ENCODE results near the gene ANKMY1.

DNA sequence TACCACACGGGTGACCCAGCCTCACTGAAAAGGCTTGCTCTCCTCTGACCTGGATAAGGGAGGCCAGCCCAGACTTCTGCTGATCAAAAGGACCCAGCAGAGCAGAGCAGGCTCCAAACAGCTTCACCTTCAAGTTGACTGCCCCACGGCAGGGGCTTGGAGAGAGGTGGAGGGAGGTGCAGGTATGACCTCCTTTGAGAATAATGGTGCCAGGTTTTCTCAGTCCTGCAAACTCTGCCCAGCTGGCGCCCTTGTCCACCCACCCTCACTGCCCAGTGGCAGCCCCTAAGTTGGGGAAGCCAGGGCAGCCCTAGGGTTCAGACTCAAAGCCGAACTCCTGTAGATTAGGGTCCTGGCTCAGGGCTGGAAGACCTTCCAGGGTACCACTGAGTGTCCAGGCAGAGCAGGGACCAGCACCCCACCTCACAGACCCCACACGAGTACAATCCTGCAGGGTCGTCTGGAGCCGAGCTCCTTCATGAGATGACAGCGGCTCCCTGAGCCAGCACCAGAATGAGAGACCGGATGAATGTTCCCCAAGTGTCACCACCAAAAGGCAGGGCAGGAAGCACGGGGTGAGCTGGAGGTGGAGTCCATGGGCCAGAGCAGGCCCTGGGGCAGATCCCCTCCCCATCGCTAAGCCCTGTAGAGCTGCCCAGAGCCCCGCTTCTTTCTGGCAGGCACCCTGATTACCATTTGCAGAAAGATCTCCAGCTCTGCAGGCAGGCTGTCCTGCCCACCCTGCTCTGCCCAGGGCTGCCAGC, 125.9 kb downstream of the ANKMY1 start:
- TF ChIP-seq, protein P1, sequence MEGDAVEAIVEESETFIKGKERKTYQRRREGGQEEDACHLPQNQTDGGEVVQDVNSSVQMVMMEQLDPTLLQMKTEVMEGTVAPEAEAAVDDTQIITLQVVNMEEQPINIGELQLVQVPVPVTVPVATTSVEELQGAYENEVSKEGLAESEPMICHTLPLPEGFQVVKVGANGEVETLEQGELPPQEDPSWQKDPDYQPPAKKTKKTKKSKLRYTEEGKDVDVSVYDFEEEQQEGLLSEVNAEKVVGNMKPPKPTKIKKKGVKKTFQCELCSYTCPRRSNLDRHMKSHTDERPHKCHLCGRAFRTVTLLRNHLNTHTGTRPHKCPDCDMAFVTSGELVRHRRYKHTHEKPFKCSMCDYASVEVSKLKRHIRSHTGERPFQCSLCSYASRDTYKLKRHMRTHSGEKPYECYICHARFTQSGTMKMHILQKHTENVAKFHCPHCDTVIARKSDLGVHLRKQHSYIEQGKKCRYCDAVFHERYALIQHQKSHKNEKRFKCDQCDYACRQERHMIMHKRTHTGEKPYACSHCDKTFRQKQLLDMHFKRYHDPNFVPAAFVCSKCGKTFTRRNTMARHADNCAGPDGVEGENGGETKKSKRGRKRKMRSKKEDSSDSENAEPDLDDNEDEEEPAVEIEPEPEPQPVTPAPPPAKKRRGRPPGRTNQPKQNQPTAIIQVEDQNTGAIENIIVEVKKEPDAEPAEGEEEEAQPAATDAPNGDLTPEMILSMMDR (conservative IDR thresholded peaks at IDR 0.05 in 1 of 2, IDR thresholded peaks at IDR 0.05 in 1 of 2; ENCODE audit: extremely low read depth in 1 of 2, insufficient read depth in 1 of 2, low read depth in 1 of 2, low read length in 2 of 2), result no peak
- no peak for TF ChIP-seq EZH2 (IDR thresholded peaks at IDR 0.05; ENCODE audit: borderline replicate concordance, low read length)

All from mammary epithelial cell (primary cell).